Tongue (tissue), 2 donors: ENCODE results near the gene FEM1A. TPM values are rescaled to one million over a fixed set of nuclear protein-coding genes. Genes with fewer than 3 reads are reported as not detected.
"Not testable (repeated sequence)": the region's sequence is repeated elsewhere in the genome, so short reads cannot be mapped to it uniquely, and the experiment has no call there.

ENCODE experiments used
- DNase-seq: peaks from one replicate; pipeline ENCODE4 v3.0.0-alpha.2; 2015
- total RNA-seq: library from RNA; depleted of rRNA; stranded (reverse); fragments of >200 nt; gene quantifications from one replicate; pipeline ENCODE4 v1.2.3, GENCODE V29; 2014

Gene FEM1A
- total RNA-seq, 1 donor from 2014 or later: 56.1 TPM

GRCh38 chr19:4814625-4815425 is 23.3 kb downstream of the FEM1A start:
- DNase-seq: no peak

DNA sequence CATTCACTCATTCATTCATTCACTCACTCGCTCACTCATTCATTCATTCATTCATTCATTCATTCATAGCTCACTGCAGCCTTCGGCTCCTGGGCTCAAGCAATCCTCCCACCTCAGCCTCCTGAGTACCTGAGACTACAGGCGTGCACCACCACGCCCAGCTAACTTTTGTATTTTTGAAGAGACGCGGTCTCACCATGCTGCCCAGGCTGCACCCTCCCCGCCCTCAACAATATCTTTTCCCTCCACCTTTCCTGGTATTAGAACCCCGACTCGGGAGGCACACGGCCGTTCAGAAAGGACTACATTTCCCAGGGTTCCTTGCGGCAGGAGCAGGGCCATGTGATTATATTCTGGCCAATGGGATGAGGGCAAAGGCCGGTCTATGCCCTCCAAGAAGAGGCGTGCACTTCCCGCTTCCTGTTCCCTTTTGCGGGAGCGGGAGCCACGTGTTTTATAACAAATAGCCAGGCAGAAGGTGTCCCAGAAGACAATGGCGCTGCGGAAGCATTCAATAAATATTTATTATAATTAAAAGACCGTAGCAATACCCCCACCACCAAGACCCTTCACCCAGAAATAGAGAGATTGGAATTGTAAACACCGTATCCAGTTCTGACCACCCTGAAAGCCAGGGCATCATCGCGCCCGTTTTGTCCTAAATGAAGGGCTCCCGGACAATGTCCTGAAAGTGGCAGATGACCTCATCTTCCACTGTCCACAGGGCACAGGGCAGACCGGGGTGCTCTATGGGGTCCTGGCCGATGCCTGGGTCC is 24.1 kb downstream of the FEM1A start:
- peak; percentile 97 for DNase-seq

DNA sequence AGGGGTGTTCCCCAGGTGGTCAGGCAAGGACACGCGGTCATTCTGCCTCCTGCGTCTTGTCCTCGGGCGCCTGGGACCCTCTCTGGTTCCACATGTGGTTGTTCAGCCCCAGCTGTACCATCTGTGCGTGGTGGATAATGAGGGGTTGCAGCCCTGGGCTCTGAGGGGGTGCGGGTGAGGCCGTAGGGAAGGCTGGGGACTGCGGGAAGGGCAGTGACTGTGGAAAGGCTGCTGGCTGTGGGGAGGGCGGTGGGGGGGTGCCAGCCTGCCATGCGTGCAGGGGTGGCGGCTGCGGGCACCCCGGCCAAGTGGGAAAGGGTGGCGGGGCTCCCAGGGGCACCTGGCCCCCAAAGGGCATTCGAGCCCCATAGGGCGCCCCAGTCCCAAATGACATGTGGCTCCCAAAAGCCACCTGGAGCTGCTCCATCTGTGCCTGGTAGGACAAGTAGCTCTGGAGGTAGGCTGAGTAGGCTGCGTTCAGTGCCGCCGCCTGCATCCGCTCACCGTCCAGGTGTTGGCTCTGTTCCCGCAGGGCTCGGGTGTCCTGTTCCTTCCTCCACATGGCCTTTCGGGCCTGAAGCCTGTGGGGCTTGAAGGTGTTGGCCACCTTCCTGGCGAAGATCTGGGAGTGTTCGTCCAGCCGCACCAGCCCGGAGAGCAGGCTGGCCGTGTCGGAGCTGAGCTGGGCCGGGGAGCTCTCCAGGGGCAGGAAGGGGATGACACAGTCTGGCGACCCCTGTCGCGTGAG is 24.8 kb downstream of the FEM1A start:
- DNase-seq: no peak

DNA sequence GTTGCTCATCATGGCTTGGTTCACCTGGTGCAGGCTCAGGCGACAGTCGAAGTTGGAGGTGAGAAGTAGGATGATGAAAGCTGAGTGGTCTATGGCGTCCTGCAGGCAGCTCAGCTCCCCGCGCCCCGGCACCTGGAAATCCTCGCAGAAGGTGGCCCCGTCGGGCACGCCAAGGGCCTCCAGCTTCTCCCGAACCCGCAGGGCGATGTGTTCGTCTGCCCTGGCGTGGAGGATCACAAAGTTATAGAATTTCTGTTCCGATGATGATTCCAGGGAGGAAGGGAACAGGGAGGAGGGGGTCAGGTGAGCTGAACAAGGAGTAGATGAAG is 25.4 kb downstream of the FEM1A start:
- DNase-seq: no peak

DNA sequence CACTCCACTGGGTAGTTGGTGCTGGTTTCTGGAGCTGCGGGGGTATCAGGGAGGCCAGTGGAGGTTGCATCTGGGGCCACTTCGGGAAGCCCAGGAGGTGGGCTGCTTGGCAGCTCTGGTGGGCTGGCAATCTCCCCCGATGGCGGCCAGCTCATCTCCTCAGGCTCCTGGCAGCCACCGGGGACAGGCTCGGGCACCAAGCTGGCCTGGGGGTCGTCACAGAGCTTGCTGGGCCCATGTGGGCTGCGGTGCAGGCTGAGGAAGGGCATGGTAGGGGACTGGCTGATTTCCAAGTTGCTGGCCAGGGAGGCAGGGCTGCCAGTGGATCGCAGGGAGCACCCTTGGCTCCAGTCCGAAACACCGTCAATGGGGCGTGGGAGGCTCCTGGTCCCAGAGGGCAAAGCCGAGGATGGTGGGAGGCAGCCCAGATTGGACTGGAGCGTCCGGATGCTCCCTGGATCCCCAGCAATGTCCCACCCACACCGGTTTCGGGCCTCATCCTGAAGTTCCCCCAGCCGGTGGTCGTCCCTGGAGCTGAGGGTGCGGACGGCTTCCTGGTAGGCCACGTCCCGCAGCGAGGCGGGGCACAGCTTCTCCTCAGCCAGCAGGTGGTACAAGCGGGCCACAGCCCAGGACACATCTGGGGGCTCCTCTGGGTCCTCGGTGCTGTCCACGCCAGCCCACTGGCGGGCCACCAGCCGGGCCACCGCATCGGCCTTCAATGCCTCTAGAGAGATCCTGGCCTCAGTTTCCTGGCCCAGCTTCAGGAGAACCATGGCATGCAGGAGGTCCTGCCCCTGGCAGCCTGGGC is 26.1 kb downstream of the FEM1A start:
- DNase-seq: no peak

GRCh38 chr19:4821265-4821664 is 29.7 kb downstream of the FEM1A start:
- DNase-seq: no peak

DNA sequence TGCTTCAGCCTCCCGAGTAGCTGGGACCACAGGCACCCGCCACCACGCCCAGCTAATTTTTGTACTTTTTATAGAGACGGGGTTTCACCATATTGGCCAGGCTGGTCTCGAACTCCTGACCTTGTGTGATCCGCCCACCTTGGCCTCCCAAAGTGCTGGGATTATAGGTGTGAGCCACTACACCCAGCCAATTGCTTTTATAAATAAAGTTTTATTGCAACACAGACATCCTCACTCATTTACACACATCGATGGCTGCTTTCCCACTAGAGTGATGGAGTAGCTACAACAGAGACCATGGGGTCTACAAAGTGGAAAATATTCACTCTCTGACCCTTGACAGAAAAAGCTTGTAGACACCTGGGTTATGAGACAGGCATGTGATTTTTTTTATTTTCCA is 30.8 kb downstream of the FEM1A start:
- not testable (repeated sequence) for DNase-seq

GRCh38 chr19:4823577-4823976 is 32.0 kb downstream of the FEM1A start:
- no peak for DNase-seq

DNA sequence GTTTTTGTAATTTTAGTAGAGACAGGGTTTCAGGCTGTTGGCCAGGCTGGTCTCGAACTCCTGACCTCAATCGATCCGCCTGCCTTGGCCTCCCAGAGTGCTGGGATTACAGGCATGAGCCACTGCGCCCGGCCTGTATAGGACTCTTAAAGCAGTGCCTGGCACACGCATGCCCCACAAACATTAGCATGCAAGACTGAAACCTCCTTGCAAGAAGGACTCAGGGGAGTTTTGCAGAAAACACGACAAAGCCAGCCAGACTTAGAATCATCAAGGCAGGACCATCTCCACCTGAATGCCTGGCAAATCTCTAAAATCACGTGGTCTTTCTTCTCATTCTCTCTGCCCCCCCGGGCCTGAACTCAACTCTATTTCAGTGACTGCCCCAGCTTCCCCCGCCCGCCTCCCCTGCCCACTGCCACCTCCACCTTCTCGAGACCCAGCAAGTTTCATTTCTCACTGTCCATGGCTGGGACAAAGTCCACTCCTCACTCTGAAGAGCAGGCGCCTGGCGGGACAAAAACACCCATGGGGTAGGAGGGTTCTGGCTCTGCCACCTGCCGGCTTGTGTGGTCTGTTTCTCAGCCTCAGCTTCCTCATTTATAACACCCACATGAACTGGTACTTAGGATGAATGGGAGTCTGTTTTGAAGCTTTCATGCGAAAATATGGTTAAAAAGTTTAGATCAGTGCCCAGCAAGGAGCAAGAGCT is 37.6 kb downstream of the FEM1A start:
- no peak for DNase-seq

DNA sequence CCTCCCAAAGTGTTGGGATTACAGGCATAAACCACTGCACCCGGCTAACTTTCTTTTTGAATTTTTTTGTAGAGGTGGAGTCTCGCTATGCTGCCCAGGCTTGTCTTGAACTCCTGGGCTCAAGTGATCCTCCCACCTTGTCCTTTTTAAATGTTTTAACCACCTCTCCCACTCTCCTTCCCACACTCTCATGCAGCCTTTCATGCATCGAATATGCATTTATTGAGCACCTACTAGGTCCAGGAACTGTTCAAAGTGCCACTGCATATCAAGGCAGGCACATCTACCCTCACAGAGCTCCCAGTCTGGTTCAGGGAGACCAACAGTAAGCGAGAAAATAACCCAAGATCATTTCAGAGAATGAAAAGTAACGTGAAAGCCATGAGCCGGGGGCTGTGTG is 38.8 kb downstream of the FEM1A start:
- DNase-seq: no peak

DNA sequence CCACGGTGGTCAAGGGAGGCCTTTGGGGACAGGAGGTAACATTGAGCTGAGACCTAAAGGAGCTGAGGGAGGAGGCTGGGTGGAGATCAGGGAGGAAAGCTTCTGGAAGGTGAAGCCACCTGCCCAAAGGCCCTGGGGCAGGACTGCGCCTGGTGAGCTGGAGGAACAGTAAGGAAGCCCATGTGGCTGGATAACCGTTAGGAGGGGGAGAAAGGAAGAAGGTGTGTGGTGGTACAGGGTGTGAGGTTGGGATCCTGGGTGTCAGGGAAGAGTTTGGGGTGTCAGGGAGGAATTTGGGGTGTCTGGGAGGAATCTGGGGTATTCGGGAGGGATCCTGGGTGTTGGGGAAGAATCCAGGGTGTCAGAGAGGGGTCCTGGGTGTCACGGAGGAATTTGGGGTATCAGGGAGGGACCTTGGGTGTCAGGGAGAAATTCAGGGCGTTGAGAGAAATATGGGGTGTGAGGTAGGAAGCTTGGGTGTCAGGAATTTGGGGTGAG is 39.3 kb downstream of the FEM1A start:
- DNase-seq: no peak

DNA sequence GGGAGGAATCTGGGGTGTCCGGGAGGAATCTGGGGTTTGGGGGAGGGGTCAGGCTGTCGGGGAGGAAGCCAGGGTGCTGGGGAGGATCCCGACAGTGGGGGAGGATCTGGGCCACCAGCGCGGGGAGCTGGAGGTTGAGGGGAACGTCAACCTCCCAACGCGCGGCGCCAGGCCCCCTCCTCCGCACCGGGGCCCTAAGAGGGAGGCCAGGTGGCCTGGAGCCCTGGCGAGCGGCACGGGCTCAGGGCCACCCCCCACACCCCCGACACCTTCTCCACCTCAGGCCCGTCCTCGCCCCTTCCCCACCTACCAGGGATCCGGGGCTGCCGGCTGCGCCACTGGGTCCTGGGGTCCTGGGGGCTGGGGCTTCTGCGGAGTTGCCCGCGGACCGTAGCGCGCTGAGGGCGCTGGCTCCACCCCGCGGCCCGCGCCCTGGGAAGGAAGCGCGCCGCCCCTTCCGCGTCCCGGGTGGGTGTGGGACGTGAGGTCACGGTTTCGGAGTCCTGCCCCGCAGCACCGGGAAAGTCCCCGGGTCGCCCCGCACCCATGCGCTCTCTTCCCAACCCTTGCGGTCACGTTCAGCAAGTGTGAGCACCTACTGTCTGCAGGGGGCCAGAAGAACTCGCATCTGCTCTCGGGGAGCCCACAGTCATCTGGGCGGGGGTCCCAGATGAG is 39.9 kb downstream of the FEM1A start, which contains the start of gene TICAM1:
TSS of gene TICAM1 (minus strand) at position 409 of the 675 bp plus-strand sequence. CDS start 13,335 bp downstream, outside the sequence.
- DNase-seq: peak; percentile 63

DNA sequence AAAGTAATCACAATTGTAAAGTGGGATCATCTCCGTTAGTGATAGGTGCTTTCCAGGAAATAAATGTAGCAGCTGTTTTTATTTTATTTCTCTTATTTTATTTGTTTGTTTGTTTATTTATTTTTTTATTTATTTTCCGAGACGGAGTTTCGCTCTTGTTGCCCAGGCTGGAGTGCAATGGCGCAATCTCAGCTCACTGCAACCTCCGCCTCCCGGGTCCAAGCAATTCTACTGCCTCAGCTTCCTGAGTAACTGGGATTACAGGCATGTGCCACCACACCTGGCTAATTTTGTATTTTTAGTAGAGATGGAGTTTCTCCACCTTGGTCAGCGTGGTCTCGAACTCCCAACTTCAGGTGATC is 40.4 kb downstream of the FEM1A start:
- DNase-seq: not testable (repeated sequence)

GRCh38 chr19:4832776-4833175 is 41.2 kb downstream of the FEM1A start:
- DNase-seq: no peak

DNA sequence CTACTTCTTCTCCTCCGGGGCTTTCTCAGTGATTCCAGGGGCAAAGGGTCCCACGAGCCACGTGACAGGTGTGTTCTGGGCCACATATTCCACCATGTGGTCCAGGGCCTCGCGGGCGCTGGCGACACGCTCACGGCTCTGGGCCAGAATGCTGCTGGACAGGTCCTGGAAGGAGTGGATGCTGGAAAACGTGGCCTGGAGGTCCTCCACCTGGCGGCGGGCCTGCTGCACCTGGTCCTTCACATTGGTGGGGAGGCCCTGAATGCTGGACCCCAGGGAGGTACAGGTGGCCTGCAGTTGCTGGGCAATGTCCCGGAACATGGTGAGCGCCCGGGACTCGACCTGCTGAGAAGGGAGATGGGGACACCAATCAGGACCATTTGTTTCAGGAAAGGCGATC is 47.7 kb downstream of the FEM1A start:
- no peak for DNase-seq

DNA sequence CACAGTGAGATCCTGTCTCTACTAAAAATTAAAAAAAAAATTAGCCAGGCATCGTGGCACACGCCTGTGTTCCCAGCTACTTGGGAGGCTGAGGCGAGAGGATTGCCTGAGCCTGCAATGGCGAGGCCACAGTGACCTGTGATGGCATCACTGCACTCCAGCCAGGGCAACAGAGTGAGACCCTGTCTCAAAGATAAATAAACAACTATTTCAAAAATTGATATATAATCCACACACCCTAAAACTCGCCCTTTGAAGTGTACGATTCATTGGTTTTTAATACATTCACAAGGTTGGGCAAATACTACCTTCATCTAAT is 52.1 kb downstream of the FEM1A start:
- no peak for DNase-seq

DNA sequence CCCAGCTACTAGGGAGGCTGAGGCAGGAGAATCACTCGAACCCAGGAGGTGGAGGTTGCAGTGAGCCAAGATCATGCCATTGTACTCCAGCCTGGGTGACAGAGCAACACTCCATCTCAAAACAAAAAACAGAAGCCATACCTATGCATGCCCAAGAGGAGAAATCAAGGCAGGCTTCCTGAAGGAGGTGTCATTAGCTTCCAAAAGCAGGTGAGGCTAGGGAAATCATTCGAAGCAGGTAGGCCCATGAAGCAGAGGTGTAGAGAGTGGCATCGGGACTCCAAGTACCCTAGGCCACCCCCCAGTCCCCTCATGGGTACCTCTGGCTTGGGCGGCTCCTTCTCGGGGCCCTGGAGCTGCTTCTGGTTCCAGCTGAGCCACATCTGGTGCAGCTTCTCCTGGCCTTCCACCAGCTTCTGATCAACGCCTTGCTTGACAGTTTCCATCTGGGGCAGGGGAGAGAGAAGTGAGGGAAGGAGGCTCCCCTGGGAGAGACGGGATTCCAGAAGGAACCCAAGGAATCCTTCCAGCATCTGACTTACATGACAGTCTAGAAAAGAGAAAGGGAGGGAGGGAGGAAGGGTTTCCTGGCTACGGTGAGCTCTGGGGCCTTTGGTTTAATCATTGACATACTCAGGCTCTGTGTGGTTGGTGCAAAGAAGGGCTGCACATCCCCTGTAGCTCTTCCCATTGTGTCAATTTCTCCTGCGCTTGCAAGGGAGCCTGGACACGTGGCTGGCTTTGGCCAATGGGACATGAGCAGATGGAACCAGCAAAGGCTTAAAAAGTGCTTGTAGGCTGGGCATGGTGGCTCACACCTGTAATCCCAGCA is 53.0 kb downstream of the FEM1A start:
- peak; percentile 65 for DNase-seq

GRCh38 chr19:4845975-4846374 is 54.4 kb downstream of the FEM1A start:
- DNase-seq: not testable (repeated sequence)

DNA sequence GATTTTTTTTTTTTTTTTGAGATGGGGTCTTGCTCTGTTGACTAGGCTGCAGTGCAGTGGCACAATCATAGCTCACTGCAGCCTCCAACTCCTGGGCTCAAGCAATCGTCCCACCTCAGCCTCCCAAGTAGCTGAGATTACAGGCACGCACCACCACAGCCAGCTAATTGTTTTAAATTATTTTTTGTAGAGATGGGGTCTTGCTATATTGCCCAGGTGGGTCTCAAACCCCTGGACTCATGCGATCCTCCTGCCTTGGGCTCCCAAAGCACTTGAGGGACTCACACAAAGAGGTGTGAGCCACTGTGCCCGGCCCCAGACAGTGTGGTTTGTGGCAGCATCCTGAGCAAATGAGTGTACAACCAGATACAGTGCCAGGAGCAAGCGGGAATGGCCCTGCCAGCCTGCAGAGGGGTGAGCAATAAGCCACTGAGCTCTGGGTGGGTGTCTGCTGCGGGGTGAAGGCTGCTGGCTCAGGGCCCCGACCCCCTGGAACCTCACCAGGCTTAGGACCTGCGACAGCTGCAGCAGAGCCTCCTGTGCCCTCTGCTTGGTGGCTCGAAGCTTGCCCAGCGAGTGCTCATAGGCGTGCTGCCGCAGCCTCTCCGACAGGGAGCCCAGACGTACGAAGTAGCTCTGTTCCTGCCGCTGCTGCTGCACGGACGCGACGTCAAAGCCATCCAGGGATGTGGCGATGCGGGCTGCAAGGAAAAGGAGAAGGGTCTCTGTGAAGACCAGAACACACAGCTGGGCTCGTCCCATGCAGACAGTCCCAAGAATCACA is 55.8 kb downstream of the FEM1A start:
- DNase-seq: no peak
